ENCODE data around the gene C22orf31. TPM values are rescaled to one million over a fixed set of nuclear protein-coding genes. Genes with fewer than 3 reads are reported as not detected.

C22orf31 gene
- total RNA-seq, 1 experiment from 2014 or later: not detected

- TF ChIP-seq CTCF (IDR thresholded peaks at IDR 0.05; ENCODE audit: unreplicated experiment): no peak
- Mint-ChIP-seq H3K9me3 (ENCODE audit: unreplicated experiment) (no peaks in the 10 kb centered on the region), H3K36me3 (ENCODE audit: insufficient read depth, unreplicated experiment) (peaks cover 5% of the 10 kb centered on the region), H3K4me1 (ENCODE audit: insufficient read depth, unreplicated experiment) (no peaks in the 10 kb centered on the region), H3K4me3 (ENCODE audit: unreplicated experiment) (no peak overlapping the region), H3K27ac (ENCODE audit: low read depth, unreplicated experiment) (no peak overlapping the region), H3K27me3 (ENCODE audit: insufficient read depth, unreplicated experiment) (no peaks in the 10 kb centered on the region)
- ChIA-PET POLR2A (interaction anchor here (0.7 kb wide), 1 partner anchor 75 kb away, joined by 3 read pairs; no protein-coding TSS in a partner anchor), CTCF (interaction anchor here (0.9 kb wide), 2 partner anchors 29 to 127 kb away, joined by 3 to 4 read pairs; no protein-coding TSS in a partner anchor)
- DNase-seq (ENCODE audit: unreplicated experiment): no peak
- intact Hi-C loops (cut with micrococcal nuclease): no loop called here
- BruUV-seq (replicated peaks): no TSS peak
Observed at GRCh38 chr22:29011240-29012100, 50.2 kb downstream of the C22orf31 start.

- H3K4me3 Mint-ChIP-seq (ENCODE audit: unreplicated experiment): no peak overlapping the region
- no peak for DNase-seq (ENCODE audit: unreplicated experiment)
- no TSS peak for BruUV-seq (replicated peaks)
- no peaks in the 10 kb centered on the region for H3K4me1 Mint-ChIP-seq (ENCODE audit: insufficient read depth, unreplicated experiment)
- no peaks in the 10 kb centered on the region for H3K9me3 Mint-ChIP-seq (ENCODE audit: unreplicated experiment)
- no peak for TF ChIP-seq CTCF (IDR thresholded peaks at IDR 0.05; ENCODE audit: unreplicated experiment)
- POLR2A ChIA-PET: no interaction called here
- H3K36me3 Mint-ChIP-seq (ENCODE audit: insufficient read depth, unreplicated experiment): peaks cover 5% of the 10 kb centered on the region
- H3K27ac Mint-ChIP-seq (ENCODE audit: low read depth, unreplicated experiment): no peak overlapping the region
- intact Hi-C loops (cut with micrococcal nuclease): no loop called here
- no peaks in the 10 kb centered on the region for H3K27me3 Mint-ChIP-seq (ENCODE audit: insufficient read depth, unreplicated experiment)
- CTCF ChIA-PET: interaction anchor here (0.6 to 1.1 kb wide), 3 partner anchors 235 to 1456 kb away, joined by 3 read pairs; no protein-coding TSS in a partner anchor
Observed at GRCh38 chr22:29009148-29009547, 52.5 kb downstream of the C22orf31 start.

Other genes starting within 250 kb of the C22orf31 start
- gene ZNRF3, start 178.3 kb downstream of the C22orf31 start, total RNA-seq (2022): 7.1 and 7.9 TPM in 2 replicates
- 3.6 and 4.2 TPM in 2 replicates for gene KREMEN1, start 11.2 kb upstream of the C22orf31 start, total RNA-seq (2022)
- gene EMID1, start 144.1 kb upstream of the C22orf31 start, total RNA-seq (2022): not detected in 2 replicates
- 32.5 and 48.0 TPM in 2 replicates for gene RHBDD3, start 206.2 kb upstream of the C22orf31 start, total RNA-seq (2022)
- gene EWSR1, start 206.4 kb upstream of the C22orf31 start, total RNA-seq (2022): 403 and 486 TPM in 2 replicates
- 15.3 and 17.2 TPM in 2 replicates for gene GAS2L1, start 244.8 kb upstream of the C22orf31 start, total RNA-seq (2022)